ENCODE data around the gene PRPF8.

DNA sequence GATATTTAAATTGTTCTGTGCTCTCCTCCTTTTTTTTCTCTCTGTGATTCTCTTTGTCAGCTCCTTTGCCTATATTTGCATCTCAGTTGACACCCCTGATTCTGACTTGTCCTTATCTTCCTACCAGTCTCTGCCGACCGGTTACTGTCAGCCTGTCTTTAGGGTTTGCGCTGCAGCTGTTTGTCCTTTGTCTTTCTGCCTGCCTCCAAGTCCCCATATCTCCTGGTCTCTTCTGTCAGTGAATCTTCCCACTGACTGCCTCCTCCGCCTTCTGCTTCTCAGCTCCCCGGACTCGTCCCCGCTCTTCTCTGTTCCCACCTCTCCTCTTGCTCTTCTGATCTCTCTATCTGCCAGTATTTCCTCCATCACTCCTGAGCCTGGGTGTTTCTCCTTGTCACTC lies 20.3 kb upstream of the PRPF8 start:
- TF ChIP-seq, protein P1, sequence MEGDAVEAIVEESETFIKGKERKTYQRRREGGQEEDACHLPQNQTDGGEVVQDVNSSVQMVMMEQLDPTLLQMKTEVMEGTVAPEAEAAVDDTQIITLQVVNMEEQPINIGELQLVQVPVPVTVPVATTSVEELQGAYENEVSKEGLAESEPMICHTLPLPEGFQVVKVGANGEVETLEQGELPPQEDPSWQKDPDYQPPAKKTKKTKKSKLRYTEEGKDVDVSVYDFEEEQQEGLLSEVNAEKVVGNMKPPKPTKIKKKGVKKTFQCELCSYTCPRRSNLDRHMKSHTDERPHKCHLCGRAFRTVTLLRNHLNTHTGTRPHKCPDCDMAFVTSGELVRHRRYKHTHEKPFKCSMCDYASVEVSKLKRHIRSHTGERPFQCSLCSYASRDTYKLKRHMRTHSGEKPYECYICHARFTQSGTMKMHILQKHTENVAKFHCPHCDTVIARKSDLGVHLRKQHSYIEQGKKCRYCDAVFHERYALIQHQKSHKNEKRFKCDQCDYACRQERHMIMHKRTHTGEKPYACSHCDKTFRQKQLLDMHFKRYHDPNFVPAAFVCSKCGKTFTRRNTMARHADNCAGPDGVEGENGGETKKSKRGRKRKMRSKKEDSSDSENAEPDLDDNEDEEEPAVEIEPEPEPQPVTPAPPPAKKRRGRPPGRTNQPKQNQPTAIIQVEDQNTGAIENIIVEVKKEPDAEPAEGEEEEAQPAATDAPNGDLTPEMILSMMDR (IDR thresholded peaks at IDR 0.05 in 4 of 5, conservative IDR thresholded peaks at IDR 0.05 in 1 of 5), result no peak
- no peak for TF ChIP-seq POLR2A (IDR thresholded peaks at IDR 0.05)

Measured in gastrocnemius medialis (tissue), 4 donors.